Brain pericyte (primary cell): Measurements from ENCODE around the gene GPC6.

ENCODE experiments used
- DNase-seq: peaks from one replicate; pipeline ENCODE4 v3.0.0-alpha.2; 2012; ENCODE audit warnings: low read depth, low spot score

The GPC6 gene

DNA sequence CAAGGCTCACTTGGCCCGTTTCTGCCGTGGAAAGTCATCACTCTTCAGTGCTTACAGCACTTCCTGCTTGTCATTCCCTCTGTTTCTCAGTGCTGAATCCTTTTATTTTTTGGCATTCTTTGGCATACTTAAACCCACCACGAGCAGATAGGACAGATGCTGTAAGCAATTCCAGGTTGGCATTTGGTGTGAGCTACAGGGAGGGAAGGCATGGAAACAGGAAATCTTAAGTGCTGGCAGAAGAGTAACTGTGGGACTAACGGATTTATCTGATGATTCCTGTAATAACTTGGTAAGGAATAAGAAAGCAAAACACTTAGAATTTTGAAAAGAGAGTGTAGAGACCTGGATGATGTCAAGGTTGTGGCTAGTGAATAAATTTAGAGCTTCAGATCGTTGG lies 273.4 kb downstream of the GPC6 start:
- DNase-seq, result no peak

DNA sequence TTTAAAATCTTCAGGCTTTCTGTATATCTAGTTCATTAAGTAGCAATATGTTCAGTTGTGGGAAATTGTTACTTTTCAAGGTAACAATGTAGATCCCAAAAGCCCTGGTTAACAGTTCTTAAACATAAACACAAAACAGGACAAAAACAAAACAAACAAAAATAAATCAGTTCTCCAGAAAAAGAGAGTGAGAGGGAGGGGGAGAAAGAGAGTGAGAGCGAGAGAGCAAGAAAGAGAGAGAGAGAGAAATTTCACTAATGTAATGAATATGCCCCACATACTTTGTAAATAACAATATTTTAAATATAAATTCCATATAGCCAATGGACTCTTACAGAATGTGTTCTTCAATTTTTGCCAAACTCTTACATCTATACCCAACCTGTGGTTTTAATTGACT lies 275.5 kb downstream of the GPC6 start:
- DNase-seq, result no peak

DNA sequence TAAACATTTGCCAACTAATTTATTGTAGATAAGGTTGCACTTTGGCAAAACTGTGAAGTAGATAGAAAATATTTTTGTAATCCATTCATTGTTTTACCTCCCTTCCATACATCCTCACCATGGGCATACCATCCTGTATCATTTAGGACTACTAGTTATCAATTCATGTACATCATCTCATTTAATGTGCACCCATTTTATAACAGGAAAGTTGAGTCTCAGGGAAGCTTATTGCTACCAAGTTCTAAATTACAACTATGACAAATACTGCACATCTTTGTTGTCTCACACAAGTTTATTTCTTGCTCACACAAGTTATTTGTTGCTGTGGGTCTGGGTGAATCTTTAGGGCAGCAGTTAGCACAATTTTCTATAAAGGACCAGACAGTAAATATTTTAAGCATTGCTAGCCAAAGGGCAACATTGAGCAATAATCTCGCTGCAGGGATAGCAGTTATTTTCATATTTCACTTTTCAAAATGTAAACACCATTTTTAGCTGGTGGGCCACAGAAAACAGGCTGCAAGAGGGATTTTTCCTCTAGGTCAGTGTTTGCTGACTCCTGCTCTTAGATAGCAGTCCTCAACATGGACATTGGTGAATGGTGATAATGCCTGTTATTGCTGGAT lies 276.5 kb downstream of the GPC6 start:
- no peak for DNase-seq

DNA sequence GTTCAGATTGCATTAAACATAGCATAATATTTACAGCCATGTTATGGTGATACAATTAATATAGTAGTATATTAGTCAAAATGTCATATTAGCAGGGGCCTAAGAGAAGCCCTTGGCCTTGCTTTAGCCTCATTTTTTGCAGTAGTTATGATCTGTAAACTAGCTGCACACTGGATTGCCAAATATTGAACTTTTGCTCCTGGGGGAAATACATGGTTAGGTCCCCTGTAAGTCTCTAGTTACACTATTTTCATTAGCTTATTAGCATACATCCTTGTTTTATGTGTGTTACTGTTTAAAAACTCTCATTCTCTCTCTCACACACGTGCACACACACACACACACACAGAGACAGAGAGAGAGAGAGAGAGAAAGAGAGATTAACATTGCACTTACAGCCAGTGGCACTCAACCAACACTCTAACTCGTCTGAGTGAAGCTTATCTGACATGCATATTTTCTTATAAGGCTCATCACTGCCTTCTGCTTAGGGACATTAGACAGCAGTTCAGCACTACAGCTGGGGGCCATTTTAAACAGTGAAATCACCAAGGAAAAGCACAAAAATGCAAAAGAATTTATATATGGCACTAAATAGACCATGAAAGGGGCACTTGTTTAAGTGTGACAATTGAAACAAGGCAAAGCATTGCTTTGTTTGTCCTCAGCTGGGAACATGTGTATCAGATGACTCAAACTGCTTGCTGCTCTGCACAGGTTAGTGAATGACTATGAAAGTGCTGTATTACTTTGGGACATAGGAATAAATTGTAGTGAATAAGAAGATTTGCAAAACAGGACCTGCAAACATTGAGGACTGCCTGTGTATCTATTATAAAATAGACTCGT lies 278.7 kb downstream of the GPC6 start:
- no peak for DNase-seq

GRCh38 chr13:93511011-93511410 lies 284.4 kb downstream of the GPC6 start:
- no peak for DNase-seq

DNA sequence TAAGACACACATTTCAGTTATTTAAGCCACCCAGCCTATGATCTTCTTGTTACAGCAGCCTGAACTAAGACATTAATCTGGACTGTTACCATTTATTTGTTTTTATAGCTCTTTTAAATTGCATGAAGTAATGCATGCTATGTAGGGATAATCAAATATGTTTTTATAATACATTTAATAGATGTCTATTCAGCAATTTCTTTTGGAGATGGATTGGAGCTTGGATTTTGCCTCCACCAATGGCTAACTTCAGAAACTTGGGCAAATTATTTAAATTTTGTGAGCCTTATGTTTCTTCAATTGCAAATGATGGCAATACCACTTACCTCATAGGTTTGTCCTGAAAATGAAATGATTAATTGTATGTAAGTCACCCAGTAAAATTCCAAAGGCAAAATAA lies 288.7 kb downstream of the GPC6 start:
- no peak for DNase-seq

DNA sequence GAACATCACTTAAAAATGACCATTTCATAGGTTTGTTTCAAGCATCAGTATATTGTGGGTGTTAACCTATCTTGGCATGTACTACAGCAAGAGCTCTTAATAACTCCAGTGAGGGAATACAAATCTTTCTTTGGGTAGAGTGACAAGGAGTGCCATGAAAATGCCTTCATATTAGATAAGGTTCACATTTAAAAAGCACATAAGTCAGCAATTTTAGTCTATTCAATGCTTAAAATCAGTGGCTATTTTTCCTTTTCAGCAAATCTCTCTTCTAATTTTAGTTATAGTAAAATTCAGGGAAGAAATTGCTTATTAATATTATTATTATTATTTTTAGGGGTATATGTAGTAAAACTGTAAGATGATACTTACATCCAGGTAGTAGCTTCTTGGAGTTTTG lies 291.1 kb downstream of the GPC6 start:
- DNase-seq, result no peak

GRCh38 chr13:93521307-93521706 lies 294.7 kb downstream of the GPC6 start:
- DNase-seq, result no peak

DNA sequence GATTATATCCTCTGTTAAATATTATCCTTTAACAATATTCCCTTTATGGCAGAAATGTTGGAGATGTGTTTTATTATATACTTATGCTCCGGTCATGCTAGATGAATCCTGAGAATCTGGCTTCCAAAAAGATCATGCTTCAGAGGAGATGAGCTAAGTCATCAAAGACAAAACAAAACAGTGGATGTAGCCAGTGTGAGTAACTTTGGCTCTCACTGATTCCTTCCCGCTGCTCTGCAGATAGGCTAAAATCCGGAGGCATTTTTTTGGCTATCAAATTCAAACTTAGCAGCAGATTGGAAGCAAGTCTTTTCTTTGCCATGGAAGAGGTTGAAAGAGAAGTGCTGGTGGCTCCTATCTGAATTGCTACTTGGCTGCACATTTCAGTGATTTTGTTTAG lies 295.9 kb downstream of the GPC6 start:
- no peak for DNase-seq

GRCh38 chr13:93525087-93525486 lies 298.5 kb downstream of the GPC6 start:
- DNase-seq, result no peak

DNA sequence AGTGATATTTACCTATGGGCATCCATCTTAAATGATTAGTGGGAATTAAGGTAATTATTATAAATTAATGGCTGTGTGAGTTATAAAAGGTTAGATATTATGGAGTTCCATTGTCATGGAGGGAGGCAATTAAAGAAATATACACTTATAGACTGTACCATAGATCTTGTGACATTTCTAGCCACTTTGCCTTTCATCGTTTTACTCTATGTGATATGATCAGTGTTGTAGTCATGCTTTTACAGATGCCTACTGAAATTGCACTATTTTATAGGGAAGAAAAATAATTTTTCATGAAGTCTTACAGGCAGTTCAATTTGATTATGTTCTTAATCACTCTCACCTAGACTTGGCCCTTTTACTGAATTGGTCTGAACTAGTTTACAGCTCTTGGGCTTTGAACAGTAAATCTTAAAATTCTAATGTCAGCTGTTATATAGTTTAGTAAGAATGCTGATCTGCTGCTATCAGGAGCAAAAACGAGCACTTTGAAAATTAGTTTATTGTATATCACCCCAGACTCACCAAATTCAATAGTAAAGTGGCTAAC lies 301.2 kb downstream of the GPC6 start:
- no peak for DNase-seq

GRCh38 chr13:93529961-93530360 lies 303.4 kb downstream of the GPC6 start:
- no peak for DNase-seq

- DNase-seq, result no peak
Observed at GRCh38 chr13:93534181-93534700, 307.6 kb downstream of the GPC6 start.

DNA sequence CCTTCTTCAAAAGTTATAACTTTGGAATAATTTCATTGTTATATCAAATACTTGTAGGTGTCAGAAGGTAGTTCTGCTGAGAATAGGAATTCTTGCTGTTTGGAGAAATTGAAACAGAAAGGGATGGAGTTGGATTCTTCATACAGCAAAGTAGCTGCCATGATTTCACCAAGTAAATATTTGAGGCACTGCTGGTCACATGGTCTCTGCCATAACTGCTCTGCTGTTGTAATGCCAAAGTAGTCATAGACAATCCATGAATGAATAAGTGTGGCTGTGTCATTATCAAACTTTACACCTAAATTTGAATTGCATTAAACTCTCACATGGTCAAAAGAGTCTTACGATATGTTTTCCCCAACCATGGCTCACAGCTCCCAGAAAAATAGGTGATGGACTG lies 308.6 kb downstream of the GPC6 start:
- no peak for DNase-seq

DNA sequence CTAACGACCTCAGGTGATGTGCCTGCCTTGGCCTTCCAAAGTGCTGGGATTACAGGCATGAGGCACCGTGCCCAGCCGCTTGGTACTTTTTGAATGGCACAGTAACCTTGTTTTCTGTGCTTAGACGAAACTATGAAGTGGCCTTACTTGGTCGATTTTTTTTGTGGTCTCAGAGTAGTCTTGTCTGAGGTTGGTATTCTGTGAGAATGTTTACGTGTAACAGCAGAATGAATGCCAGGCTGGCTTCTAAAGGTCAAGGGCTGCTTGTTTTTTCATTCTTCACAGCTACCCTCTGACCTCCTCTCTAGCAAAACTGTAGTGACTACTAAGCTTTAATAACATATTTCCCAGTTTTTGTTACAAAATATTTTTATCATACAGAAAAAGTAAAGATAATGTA lies 313.3 kb downstream of the GPC6 start:
- no peak for DNase-seq

- DNase-seq, result no peak
Observed at GRCh38 chr13:93547886-93548285, 321.3 kb downstream of the GPC6 start.

DNA sequence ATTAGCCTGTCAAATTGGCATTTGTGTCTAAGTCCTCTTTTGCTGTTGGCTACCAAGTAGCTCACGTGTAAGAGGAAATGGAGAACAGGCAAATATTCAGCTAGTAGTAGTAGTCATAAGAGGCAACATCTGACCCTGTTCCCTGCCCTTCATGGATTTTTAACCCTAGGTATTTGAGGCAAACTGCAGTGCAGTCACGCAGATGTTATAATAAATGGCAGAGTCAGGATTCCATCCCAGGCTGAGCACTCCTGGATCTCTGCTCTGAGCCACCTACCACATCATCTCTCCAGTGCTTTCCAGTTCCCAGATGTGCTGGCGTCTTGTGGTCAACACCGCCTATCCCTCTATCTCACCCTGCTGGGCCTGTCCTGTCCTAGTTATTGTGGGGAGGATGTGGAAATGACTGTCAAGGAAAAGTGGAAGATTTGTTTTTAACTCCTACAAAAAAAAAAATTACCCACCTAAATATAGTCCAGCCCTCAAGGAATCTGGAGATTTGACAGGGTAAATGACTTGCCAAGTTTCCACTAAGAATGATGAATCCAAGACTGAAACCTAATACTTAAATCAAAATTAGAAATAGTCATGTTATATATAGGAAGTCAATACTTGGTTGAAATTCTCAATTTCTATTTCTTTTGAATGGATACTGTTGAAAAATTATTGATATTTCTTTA lies 322.9 kb downstream of the GPC6 start:
- DNase-seq, result no peak

- DNase-seq, result no peak
Observed at GRCh38 chr13:93550236-93550635, 323.6 kb downstream of the GPC6 start.

DNA sequence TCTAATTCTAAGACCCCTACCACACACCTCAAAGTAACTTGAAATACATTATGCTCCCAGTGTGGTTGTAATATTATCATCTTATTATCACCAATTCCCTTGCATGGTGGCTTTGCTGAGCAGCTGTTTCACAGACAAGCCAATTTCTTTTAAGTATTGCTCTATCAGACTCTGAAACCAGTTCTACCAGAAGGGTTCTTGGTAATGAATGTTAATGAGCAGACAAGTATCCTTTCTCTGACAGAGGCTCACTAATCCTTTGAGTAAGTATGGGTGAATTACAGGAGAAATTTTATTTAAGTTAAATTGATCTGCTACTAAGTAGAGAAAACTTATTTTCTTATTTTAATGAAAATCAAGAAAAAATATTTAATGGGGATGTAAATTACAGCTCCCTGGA lies 326.0 kb downstream of the GPC6 start:
- DNase-seq, result no peak

DNA sequence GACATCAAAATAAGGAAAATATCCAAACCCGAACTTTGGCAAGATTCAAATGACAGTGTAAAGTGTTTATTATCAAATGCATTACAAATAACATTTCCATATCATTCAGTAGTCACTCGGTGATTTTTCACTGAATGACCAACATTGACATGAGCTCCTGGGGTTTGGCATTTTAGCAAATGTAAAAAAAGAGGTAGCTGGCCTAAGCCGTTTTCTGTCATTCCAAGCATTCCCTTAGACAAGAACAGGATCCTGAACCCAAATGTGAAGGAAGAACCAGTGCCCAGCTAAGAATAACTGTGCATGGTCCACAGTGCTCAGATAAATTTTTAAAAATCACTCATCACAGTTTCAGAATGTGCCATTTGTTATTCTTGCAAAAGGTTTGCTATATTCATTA lies 327.9 kb downstream of the GPC6 start:
- DNase-seq, result no peak

DNA sequence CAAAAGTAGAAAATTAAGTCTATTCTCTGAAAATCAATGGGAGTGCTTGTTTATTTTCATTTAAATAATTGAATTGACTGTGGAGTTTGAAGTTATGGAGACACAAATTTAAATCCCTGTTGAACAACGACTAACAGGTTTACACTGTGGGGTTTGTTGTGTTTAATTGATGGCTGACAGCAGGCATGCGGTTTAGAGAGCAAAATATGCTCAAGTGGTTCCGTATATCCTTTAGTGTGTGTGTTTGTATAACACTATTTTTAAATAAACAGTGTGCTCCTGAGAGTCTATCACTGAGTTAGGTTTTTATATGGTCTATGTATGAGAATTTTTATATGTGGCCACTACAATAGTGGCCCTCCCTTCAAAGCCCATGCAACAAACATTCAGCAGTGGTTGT lies 332.0 kb downstream of the GPC6 start:
- DNase-seq, result no peak

DNA sequence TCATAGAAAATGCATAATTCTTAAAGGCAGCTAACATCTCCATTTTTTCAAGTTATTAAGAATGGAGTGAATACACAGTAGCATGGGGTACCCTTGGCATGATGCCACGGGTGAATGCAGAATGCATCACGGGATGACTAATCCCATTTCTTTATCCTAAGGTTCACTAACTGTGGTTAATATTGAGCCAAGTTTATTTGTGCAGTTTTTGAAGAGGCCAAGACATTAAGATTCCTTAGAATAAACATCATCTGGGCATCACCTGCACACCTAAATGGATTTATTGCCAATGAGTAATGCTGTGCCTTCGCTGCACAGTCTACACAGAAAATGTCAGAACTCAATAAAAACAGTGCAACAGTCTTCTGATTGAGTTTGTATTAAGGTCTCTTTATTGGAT lies 333.1 kb downstream of the GPC6 start:
- peak; percentile 39 for DNase-seq
